ENCODE data around the gene GGCX.

- TF ChIP-seq POLR2A (IDR thresholded peaks at IDR 0.05; ENCODE audit: low read depth, low read length) (no peak), CEBPB (IDR thresholded peaks at IDR 0.05; ENCODE audit: low read depth, low read length) (no peak), MAZ (IDR thresholded peaks at IDR 0.05; ENCODE audit: borderline replicate concordance, low read depth, low read length) (no peak), USF2 (IDR thresholded peaks at IDR 0.05; ENCODE audit: low read depth, low read length) (no peak), RCOR1 (IDR thresholded peaks at IDR 0.05; ENCODE audit: insufficient replicate concordance, low read length) (no peak), ELK1 (IDR thresholded peaks at IDR 0.05; ENCODE audit: borderline replicate concordance, low read depth, low read length) (no peak)
- TF ChIP-seq, protein P1, sequence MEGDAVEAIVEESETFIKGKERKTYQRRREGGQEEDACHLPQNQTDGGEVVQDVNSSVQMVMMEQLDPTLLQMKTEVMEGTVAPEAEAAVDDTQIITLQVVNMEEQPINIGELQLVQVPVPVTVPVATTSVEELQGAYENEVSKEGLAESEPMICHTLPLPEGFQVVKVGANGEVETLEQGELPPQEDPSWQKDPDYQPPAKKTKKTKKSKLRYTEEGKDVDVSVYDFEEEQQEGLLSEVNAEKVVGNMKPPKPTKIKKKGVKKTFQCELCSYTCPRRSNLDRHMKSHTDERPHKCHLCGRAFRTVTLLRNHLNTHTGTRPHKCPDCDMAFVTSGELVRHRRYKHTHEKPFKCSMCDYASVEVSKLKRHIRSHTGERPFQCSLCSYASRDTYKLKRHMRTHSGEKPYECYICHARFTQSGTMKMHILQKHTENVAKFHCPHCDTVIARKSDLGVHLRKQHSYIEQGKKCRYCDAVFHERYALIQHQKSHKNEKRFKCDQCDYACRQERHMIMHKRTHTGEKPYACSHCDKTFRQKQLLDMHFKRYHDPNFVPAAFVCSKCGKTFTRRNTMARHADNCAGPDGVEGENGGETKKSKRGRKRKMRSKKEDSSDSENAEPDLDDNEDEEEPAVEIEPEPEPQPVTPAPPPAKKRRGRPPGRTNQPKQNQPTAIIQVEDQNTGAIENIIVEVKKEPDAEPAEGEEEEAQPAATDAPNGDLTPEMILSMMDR (conservative IDR thresholded peaks at IDR 0.05; ENCODE audit: low read depth, low read length), result no peak
These were observed 38.9 kb upstream of the GGCX start for GRCh38 chr2:85600235-85600575.

All from IMR-90 (cell line).